ENCODE measurements around the gene ATXN7L2.

ATXN7L2 gene

GRCh38 chr1:109529881-109530456 lies 46.3 kb downstream of the ATXN7L2 start:
- DNase-seq (ENCODE audit: low read depth): no peak

GRCh38 chr1:109530457-109531087 lies 46.9 kb downstream of the ATXN7L2 start:
- DNase-seq (ENCODE audit: low read depth): no peak
- H3K4me3 ChIP-seq (ENCODE audit: low read depth, low read length): no peak overlapping the region
- TF ChIP-seq POLR2A (IDR thresholded peaks at IDR 0.05; ENCODE audit: extremely low read depth, insufficient read length): no peak
- no peak for TF ChIP-seq MAX (IDR thresholded peaks at IDR 0.05; ENCODE audit: low read depth, low read length)
- no peak for TF ChIP-seq MYC (IDR thresholded peaks at IDR 0.05; ENCODE audit: low read depth, low read length)
- TF ChIP-seq CTCF (IDR thresholded peaks at IDR 0.05; ENCODE audit: low read depth, low read length): no peak

More at GRCh38 chr1:109529881-109530456, 46.3 kb downstream of the ATXN7L2 start:
- TF ChIP-seq MAX (IDR thresholded peaks at IDR 0.05; ENCODE audit: low read depth, low read length): no peak
- no peak for TF ChIP-seq CTCF (IDR thresholded peaks at IDR 0.05; ENCODE audit: low read depth, low read length)
- TF ChIP-seq POLR2A (IDR thresholded peaks at IDR 0.05; ENCODE audit: extremely low read depth, insufficient read length): no peak
- no peak for TF ChIP-seq MYC (IDR thresholded peaks at IDR 0.05; ENCODE audit: low read depth, low read length)
- no peak overlapping the region for H3K4me3 ChIP-seq (ENCODE audit: low read depth, low read length)

- TF ChIP-seq POLR2A (IDR thresholded peaks at IDR 0.05; ENCODE audit: extremely low read depth, insufficient read length) (no peak), CTCF (IDR thresholded peaks at IDR 0.05; ENCODE audit: low read depth, low read length) (no peak), MYC (IDR thresholded peaks at IDR 0.05; ENCODE audit: low read depth, low read length) (no peak), MAX (IDR thresholded peaks at IDR 0.05; ENCODE audit: low read depth, low read length) (no peak)
- H3K4me3 ChIP-seq (ENCODE audit: low read depth, low read length): no peak overlapping the region
- DNase-seq (ENCODE audit: low read depth): no peak
These were observed 47.7 kb downstream of the ATXN7L2 start for GRCh38 chr1:109531380-109531779.

GRCh38 chr1:109531826-109532364 lies 48.2 kb downstream of the ATXN7L2 start:
- TF ChIP-seq CTCF (IDR thresholded peaks at IDR 0.05; ENCODE audit: low read depth, low read length) (no peak), MAX (IDR thresholded peaks at IDR 0.05; ENCODE audit: low read depth, low read length) (no peak), POLR2A (IDR thresholded peaks at IDR 0.05; ENCODE audit: extremely low read depth, insufficient read length) (no peak), MYC (IDR thresholded peaks at IDR 0.05; ENCODE audit: low read depth, low read length) (no peak)
- DNase-seq (ENCODE audit: low read depth): no peak
- no peak overlapping the region for H3K4me3 ChIP-seq (ENCODE audit: low read depth, low read length)

GRCh38 chr1:109532365-109533136 lies 48.8 kb downstream of the ATXN7L2 start:
- H3K4me3 ChIP-seq (ENCODE audit: low read depth, low read length): no peak overlapping the region
- peak; percentile 83 for DNase-seq (ENCODE audit: low read depth)
- peak; percentile 44; the same call in 1 of the 2 replicates for TF ChIP-seq MAX (IDR thresholded peaks at IDR 0.05; ENCODE audit: low read depth, low read length)
- TF ChIP-seq MYC (IDR thresholded peaks at IDR 0.05; ENCODE audit: low read depth, low read length): no peak; the same call in 1 of the 2 replicates
- peak; percentile 91 for TF ChIP-seq CTCF (IDR thresholded peaks at IDR 0.05; ENCODE audit: low read depth, low read length)
